Ureter (tissue), 1 donor: Measurements from ENCODE around the gene CCDC137. TPM values are rescaled to one million over a fixed set of nuclear protein-coding genes. Genes with fewer than 3 reads are reported as not detected.
A peak's percentile ranks its signal among the peaks of the same experiment; 100 is the strongest.
"Not testable (repeated sequence)": the region's sequence is repeated elsewhere in the genome, so short reads cannot be mapped to it uniquely, and the experiment has no call there.

Experiments
- DNase-seq: peaks from one replicate; pipeline ENCODE4 v3.0.0-alpha.2; 2020; ENCODE audit warnings: low spot score
- total RNA-seq: library from RNA; stranded (reverse); gene quantifications from one replicate; pipeline ENCODE4 v1.2.4, GENCODE V29; 2023
- donor health status: DM: yes; HTN: yes; CAD: no.

Gene CCDC137
- total RNA-seq, 1 donor from 2014 or later = 19.2 TPM

- DNase-seq = no peak
Observed at GRCh38 chr17:81651692-81652091, 14.8 kb upstream of the CCDC137 start.

GRCh38 chr17:81652906-81653771, 13.4 kb upstream of the CCDC137 start:
- no peak for DNase-seq

- no peak for DNase-seq
Observed at GRCh38 chr17:81655378-81656117, 11.0 kb upstream of the CCDC137 start.

- DNase-seq = no peak
Observed at GRCh38 chr17:81656118-81656743, 10.3 kb upstream of the CCDC137 start, which contains the start of gene PDE6G. PDE6G (minus strand) TSS chr17:81656542; CDS start chr17:81653305, 3,237 bp downstream.

- no peak for DNase-seq
Observed at GRCh38 chr17:81656835-81657234, 9.7 kb upstream of the CCDC137 start.

GRCh38 chr17:81659038-81659437, 7.5 kb upstream of the CCDC137 start:
- DNase-seq = no peak

- DNase-seq = no peak
Observed at GRCh38 chr17:81660441-81660840, 6.1 kb upstream of the CCDC137 start.

GRCh38 chr17:81662002-81662401, 4.5 kb upstream of the CCDC137 start:
- no peak for DNase-seq

GRCh38 chr17:81664051-81664470, 2.5 kb upstream of the CCDC137 start:
- DNase-seq = no peak

- DNase-seq = no peak
Observed at GRCh38 chr17:81665205-81666091, 1.1 kb upstream of the CCDC137 start.

- no peak for DNase-seq
Observed at GRCh38 chr17:81666092-81666341, 520 bp upstream of the CCDC137 start.

- DNase-seq = peak; percentile 64
Observed at GRCh38 chr17:81667754-81668153, 1.2 kb downstream of the CCDC137 start.

GRCh38 chr17:81672504-81672903, 6.0 kb downstream of the CCDC137 start:
- no peak for DNase-seq

GRCh38 chr17:81672954-81673353, 6.4 kb downstream of the CCDC137 start:
- no peak for DNase-seq

- DNase-seq = no peak
Observed at GRCh38 chr17:81673561-81674258, 7.2 kb downstream of the CCDC137 start.

GRCh38 chr17:81675515-81676221, 9.1 kb downstream of the CCDC137 start:
- DNase-seq = not testable (repeated sequence)

GRCh38 chr17:81676906-81677305, 10.4 kb downstream of the CCDC137 start:
- no peak for DNase-seq

- DNase-seq = no peak
Observed at GRCh38 chr17:81680150-81680549, 13.6 kb downstream of the CCDC137 start.

GRCh38 chr17:81681672-81682071, 15.1 kb downstream of the CCDC137 start:
- no peak for DNase-seq

GRCh38 chr17:81682565-81683207, 16.1 kb downstream of the CCDC137 start:
- DNase-seq = no peak
